OCI-M1 (cell line): ENCODE data around the gene ZNF880.

ENCODE experiments used
- DNase-seq: peaks from one replicate; lab custom pipeline; 2025; lab: John Stamatoyannopoulos, UW

Gene ZNF880

GRCh38 chr19:52369559-52370340, at the start of gene ZNF880:
Gene ZNF880, plus strand, starts transcription at chr19:52369923. Its CDS starts 43 bp downstream, at chr19:52369966.
- peak; percentile 97 for DNase-seq

- no peak for DNase-seq
Observed at GRCh38 chr19:52322429-52322828, 47.3 kb upstream of the ZNF880 start.

- DNase-seq = no peak
Observed at GRCh38 chr19:52331757-52332156, 38.0 kb upstream of the ZNF880 start.

- DNase-seq = no peak
Observed at GRCh38 chr19:52335768-52336116, 34.0 kb upstream of the ZNF880 start.

- peak; percentile 97 for DNase-seq
Observed at GRCh38 chr19:52336117-52336790, 33.5 kb upstream of the ZNF880 start, which contains the start of gene ZNF610. Gene ZNF610, plus strand, starts transcription at chr19:52336243. Its CDS starts 12,930 bp downstream, at chr19:52349173.

- DNase-seq = peak; percentile 44
Observed at GRCh38 chr19:52336791-52337381, 32.8 kb upstream of the ZNF880 start.

GRCh38 chr19:52339022-52339421, 30.7 kb upstream of the ZNF880 start:
- DNase-seq = peak; percentile 27

- DNase-seq = peak; percentile 77
Observed at GRCh38 chr19:52343548-52343947, 26.2 kb upstream of the ZNF880 start.

GRCh38 chr19:52345162-52345561, 24.6 kb upstream of the ZNF880 start:
- no peak for DNase-seq

GRCh38 chr19:52351512-52351911, 18.2 kb upstream of the ZNF880 start:
- peak; percentile 17 for DNase-seq

GRCh38 chr19:52366414-52366824, 3.3 kb upstream of the ZNF880 start:
- no peak for DNase-seq

- DNase-seq = no peak
Observed at GRCh38 chr19:52370341-52370710, 603 bp downstream of the ZNF880 start.

- peak; percentile 29 for DNase-seq
Observed at GRCh38 chr19:52391135-52391534, 21.4 kb downstream of the ZNF880 start.

- peak; percentile 98 for DNase-seq
Observed at GRCh38 chr19:52397310-52398080, 27.8 kb downstream of the ZNF880 start, which contains the start of gene ZNF528. Gene ZNF528, plus strand, starts transcription at chr19:52397849. Its CDS starts 4,165 bp downstream, at chr19:52402014.

GRCh38 chr19:52398081-52398441, 28.3 kb downstream of the ZNF880 start:
- DNase-seq = peak; percentile 72

- no peak for DNase-seq
Observed at GRCh38 chr19:52410276-52410675, 40.6 kb downstream of the ZNF880 start.

- DNase-seq = no peak
Observed at GRCh38 chr19:52415711-52416110, 46.0 kb downstream of the ZNF880 start.

GRCh38 chr19:52428937-52429336, 59.2 kb downstream of the ZNF880 start, which contains the start of gene ZNF534:
Gene ZNF534, plus strand, starts transcription at chr19:52429148. Its CDS starts 2,327 bp downstream, at chr19:52431475.
- DNase-seq = no peak
